ENCODE data around the gene GSTM1.
A peak's percentile ranks its signal among the peaks of the same experiment; 100 is the strongest.
"Not testable (repeated sequence)": the region's sequence is repeated elsewhere in the genome, so short reads cannot be mapped to it uniquely, and the experiment has no call there.

Gene GSTM1

GRCh38 chr1:109661391-109661790, 26.2 kb upstream of the GSTM1 start:
- H3K4me3 ChIP-seq (ENCODE audit: low read depth, low read length), result no peak overlapping the region
- no peaks in the 10 kb centered on the region for H3K27me3 ChIP-seq (replicated peaks)
- H3K27ac ChIP-seq, result no peak overlapping the region
- no peak for DNase-seq
- TF ChIP-seq CTCF (IDR thresholded peaks at IDR 0.05; ENCODE audit: low read depth, low read length, missing control alignments), result no peak
- no peaks in the 10 kb centered on the region for H3K36me3 ChIP-seq (replicated peaks)
- in situ Hi-C loops (cut with HindIII; ENCODE audit: low pct_ligation_motif_present, low sequenced_read_pairs), result no loop called here

GRCh38 chr1:109664671-109665070, 22.9 kb upstream of the GSTM1 start:
- Histone ChIP-seq H3K4me3 (ENCODE audit: low read depth, low read length) (no peak overlapping the region), H3K27ac (no peak overlapping the region), H3K36me3 (replicated peaks) (no peaks in the 10 kb centered on the region), H3K27me3 (replicated peaks) (no peaks in the 10 kb centered on the region)
- TF ChIP-seq CTCF (IDR thresholded peaks at IDR 0.05; ENCODE audit: low read depth, low read length, missing control alignments), result no peak
- DNase-seq, result no peak
- in situ Hi-C loops (cut with HindIII; ENCODE audit: low pct_ligation_motif_present, low sequenced_read_pairs), result no loop called here

- no peak within 1 kb of the TSS for H3K27ac ChIP-seq
- DNase-seq, result peak; percentile 81
- TF ChIP-seq CTCF (IDR thresholded peaks at IDR 0.05; ENCODE audit: low read depth, low read length, missing control alignments), result no peak
- H3K36me3 ChIP-seq (replicated peaks), result no peaks in the 10 kb centered on the region
- H3K27me3 ChIP-seq (replicated peaks), result no peaks in the 10 kb centered on the region
- peak within 1 kb of the TSS; percentile 55 for H3K4me3 ChIP-seq (ENCODE audit: low read depth, low read length)
- in situ Hi-C loops (cut with HindIII; ENCODE audit: low pct_ligation_motif_present, low sequenced_read_pairs), result no loop called here
Observed at GRCh38 chr1:109667452-109668122, 20.0 kb upstream of the GSTM1 start, which contains the start of gene GSTM2. TSS of gene GSTM2 (plus strand) at chr1:109668057. CDS start at chr1:109668116, 59 bp downstream.

- in situ Hi-C loops (cut with HindIII; ENCODE audit: low pct_ligation_motif_present, low sequenced_read_pairs), result no loop called here
- no peak overlapping the region for H3K27ac ChIP-seq
- no peak for TF ChIP-seq CTCF (IDR thresholded peaks at IDR 0.05; ENCODE audit: low read depth, low read length, missing control alignments)
- H3K36me3 ChIP-seq (replicated peaks), result no peaks in the 10 kb centered on the region
- peak overlapping the region; percentile 55 for H3K4me3 ChIP-seq (ENCODE audit: low read depth, low read length)
- DNase-seq, result no peak
- no peaks in the 10 kb centered on the region for H3K27me3 ChIP-seq (replicated peaks)
Observed at GRCh38 chr1:109668123-109668775, 19.4 kb upstream of the GSTM1 start.

- DNase-seq, result no peak
- TF ChIP-seq CTCF (IDR thresholded peaks at IDR 0.05; ENCODE audit: low read depth, low read length, missing control alignments), result no peak
- Histone ChIP-seq H3K36me3 (replicated peaks) (no peaks in the 10 kb centered on the region), H3K27me3 (replicated peaks) (no peaks in the 10 kb centered on the region), H3K27ac (no peak overlapping the region), H3K4me3 (ENCODE audit: low read depth, low read length) (no peak overlapping the region)
- in situ Hi-C loops (cut with HindIII; ENCODE audit: low pct_ligation_motif_present, low sequenced_read_pairs), result no loop called here
Observed at GRCh38 chr1:109669246-109669948, 18.2 kb upstream of the GSTM1 start.

- H3K4me3 ChIP-seq (ENCODE audit: low read depth, low read length); DNase-seq; H3K36me3 ChIP-seq (replicated peaks); H3K27me3 ChIP-seq (replicated peaks); H3K27ac ChIP-seq; in situ Hi-C loops (cut with HindIII; ENCODE audit: low pct_ligation_motif_present, low sequenced_read_pairs): not testable (repeated sequence)
Observed at GRCh38 chr1:109669949-109670302, 17.7 kb upstream of the GSTM1 start.

Measured in brain microvascular endothelial cell (primary cell).